ENCODE data around the gene RANBP3.

The RANBP3 gene

DNA sequence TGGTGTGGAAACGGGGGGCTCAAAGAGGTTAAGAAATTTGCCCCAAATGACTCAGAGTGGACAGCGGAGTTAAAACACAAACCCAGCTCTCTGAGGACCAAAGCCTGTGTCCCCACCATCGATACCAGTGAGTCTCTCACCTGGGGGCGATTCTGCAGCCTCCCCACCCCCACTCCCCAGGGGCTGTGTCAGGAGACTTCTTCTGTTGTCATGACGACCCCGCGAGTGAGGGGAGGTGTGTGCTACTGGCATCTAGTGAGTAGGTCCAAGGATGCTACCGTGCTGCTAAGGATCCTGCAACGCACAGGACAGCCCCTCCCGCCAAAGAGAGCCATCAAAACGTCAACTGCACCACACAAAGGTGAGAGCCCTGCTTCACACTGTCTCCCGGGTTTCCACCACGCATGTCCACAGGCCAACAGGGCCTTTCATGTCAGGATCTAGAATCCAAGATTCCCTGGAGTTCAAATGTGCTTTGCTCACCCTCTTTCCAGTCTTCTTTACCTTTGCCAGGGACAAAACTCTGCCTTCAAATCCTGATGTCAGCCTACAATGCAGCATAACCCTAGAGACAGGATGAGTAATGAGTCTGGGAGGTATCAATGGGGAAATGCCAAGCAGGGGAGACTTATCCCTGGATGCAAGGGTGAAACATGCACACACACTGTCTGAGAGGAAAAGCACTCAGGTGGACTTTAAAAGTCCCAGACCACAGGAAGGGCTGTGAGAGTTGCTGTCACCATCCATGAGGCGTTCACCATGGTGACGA is 3.9 kb downstream of the RANBP3 start:
- H3K27ac ChIP-seq = no peak overlapping the region
- TF ChIP-seq CTCF (conservative IDR thresholded peaks at IDR 0.05) = no peak

- no peak overlapping the region for H3K27ac ChIP-seq
- no peak for TF ChIP-seq CTCF (conservative IDR thresholded peaks at IDR 0.05)
These were observed 4.6 kb downstream of the RANBP3 start for GRCh38 chr19:5973376-5973775.

GRCh38 chr19:5972355-5972731 is 5.6 kb downstream of the RANBP3 start:
- no peak overlapping the region for H3K27ac ChIP-seq
- no peak for TF ChIP-seq CTCF (conservative IDR thresholded peaks at IDR 0.05)

- H3K27ac ChIP-seq = no peak overlapping the region
- TF ChIP-seq CTCF (conservative IDR thresholded peaks at IDR 0.05) = no peak
These were observed 6.1 kb downstream of the RANBP3 start for GRCh38 chr19:5971714-5972354.

DNA sequence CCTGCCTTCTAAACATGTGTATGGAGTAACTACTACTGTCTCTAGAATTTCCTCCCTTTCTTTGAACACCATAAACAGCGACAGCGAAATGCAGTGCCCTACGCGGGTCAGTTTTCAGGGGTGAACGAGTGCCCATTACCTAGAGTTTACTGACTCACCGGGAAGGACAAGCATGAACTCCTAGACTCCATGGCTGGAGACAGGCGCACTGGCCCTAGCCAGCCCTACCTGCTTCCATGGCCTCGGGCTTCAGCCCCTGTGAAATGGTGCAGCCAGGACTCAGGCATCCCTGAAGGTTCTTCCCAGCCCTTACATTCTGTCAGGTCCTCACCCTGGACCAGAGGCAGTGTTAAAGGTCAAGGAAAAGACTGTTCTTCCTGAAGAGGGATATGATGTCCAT is 8.5 kb downstream of the RANBP3 start:
- TF ChIP-seq CTCF (conservative IDR thresholded peaks at IDR 0.05) = no peak
- peak overlapping the region; percentile 71 for H3K27ac ChIP-seq

- H3K27ac ChIP-seq = peak overlapping the region; percentile 71
- TF ChIP-seq CTCF (conservative IDR thresholded peaks at IDR 0.05) = no peak
These were observed 9.2 kb downstream of the RANBP3 start for GRCh38 chr19:5968431-5969373.

- peak; percentile 85 for TF ChIP-seq CTCF (conservative IDR thresholded peaks at IDR 0.05)
- H3K27ac ChIP-seq = peak overlapping the region; percentile 71
These were observed 9.9 kb downstream of the RANBP3 start for GRCh38 chr19:5967994-5968430.

Measured in VCaP (cell line).